OCI-LY7 (cell line): ENCODE measurements around the gene SMG6. TPM values are rescaled to one million over a fixed set of nuclear protein-coding genes. Genes with fewer than 3 reads are reported as not detected.

Experiments used
- Bru-seq: library from RNA; stranded (reverse); fragments of 400-500 nt; gene quantifications from one replicate; lab custom pipeline; 2021; lab: Mats Ljungman, UMichigan
- BruChase-seq, 2 experiments: library from RNA; stranded (reverse); fragments of 400-500 nt; gene quantifications; one replicate each; lab custom pipeline; 2021; lab: Mats Ljungman, UMichigan
- BruUV-seq: library from RNA; stranded (reverse); fragments of 400-500 nt; replicated peaks from 2 replicates; lab custom pipeline; 2021; lab: Mats Ljungman, UMichigan
- CTCF ChIA-PET: fragments of 300-600 bp; sonication (Branson Sonifier 250); formaldehyde crosslinking; loops from one replicate; lab custom pipeline; 2022; ENCODE audit warnings: antibody characterized with exemption; ENCODE audit not compliant: unreplicated experiment; lab: Charles Lee
- POLR2A ChIA-PET: fragments of 300-600 bp; sonication (Branson Sonifier 250); formaldehyde crosslinking; loops from one replicate; lab custom pipeline; 2022; ENCODE audit warnings: antibody characterized with exemption; lab: Charles Lee
- DNase-seq: peaks from one replicate; pipeline ENCODE4 v3.0.0-alpha.2; 2015; ENCODE audit warnings: low spot score
- H2AFZ ChIP-seq: fragments of 200-600 bp; sonication (generic), shearing (Covaris generic); 2 replicates; pipeline ENCODE4 v1.6.1; 2014; ENCODE audit warnings: mild to moderate bottlenecking, antibody characterized with exemption, low read length, moderate library complexity
- H3K27ac ChIP-seq: fragments of 200-600 bp; sonication (generic); 2 replicates; pipeline ENCODE4 v1.5.1; 2014; ENCODE audit warnings: mixed run types, low read depth, mild to moderate bottlenecking, moderate library complexity, low read length, inconsistent platforms; ENCODE audit not compliant: poor library complexity, severe bottlenecking
- H3K36me3 ChIP-seq: fragments of 200-600 bp; sonication (generic); 2 replicates; pipeline ENCODE4 v1.6.1; 2014; ENCODE audit warnings: mild to moderate bottlenecking, antibody characterized with exemption, low read length, moderate library complexity, mixed read lengths; ENCODE audit not compliant: insufficient read depth
- H3K4me1 ChIP-seq: fragments of 200-600 bp; sonication (generic); 2 replicates; pipeline ENCODE4 v1.5.1; 2014; ENCODE audit warnings: mild to moderate bottlenecking, low read length; ENCODE audit not compliant: insufficient read depth, poor library complexity, severe bottlenecking
- H3K4me2 ChIP-seq: fragments of 200-600 bp; sonication (generic); 2 replicates; pipeline ENCODE4 v1.6.1; 2014; ENCODE audit warnings: mild to moderate bottlenecking, low read length
- H3K4me3 ChIP-seq: fragments of 200-600 bp; sonication (generic); 2 replicates; pipeline ENCODE4 v1.5.1; 2014; ENCODE audit warnings: mild to moderate bottlenecking, low read depth, low read length; ENCODE audit not compliant: poor library complexity, severe bottlenecking
- H3K79me2 ChIP-seq: fragments of 200-600 bp; sonication (generic); 2 replicates; pipeline ENCODE4 v1.6.1; 2016; ENCODE audit warnings: low read depth, mild to moderate bottlenecking, low read length, moderate library complexity, mixed read lengths; ENCODE audit not compliant: insufficient read depth
- H3K9me2 ChIP-seq: fragments of 200-600 bp; sonication (generic); 2 replicates; pipeline ENCODE4 v1.6.1; 2016; ENCODE audit warnings: mild to moderate bottlenecking, low read length, mixed read lengths; ENCODE audit not compliant: insufficient read depth
- H3K9me3 ChIP-seq: fragments of 200-600 bp; sonication (generic); 2 replicates; pipeline ENCODE4 v1.6.1; 2014; ENCODE audit warnings: mild to moderate bottlenecking, mixed run types, low read length, mixed read lengths
- H4K20me1 ChIP-seq: fragments of 200-600 bp; sonication (generic); 2 replicates; pipeline ENCODE4 v1.6.1; 2014; ENCODE audit warnings: mild to moderate bottlenecking, antibody characterized with exemption, low read length, moderate library complexity, mixed read lengths; ENCODE audit not compliant: insufficient read depth
- CTCF ChIP-seq: fragments of 200-600 bp; sonication (generic); conservative IDR thresholded peaks from 2 replicates; pipeline ENCODE4 v1.5.1; 2014; ENCODE audit warnings: mild to moderate bottlenecking, antibody characterized with exemption, low read length, moderate library complexity, mixed read lengths
- EZH2phosphoT487 ChIP-seq: fragments of 200-600 bp; sonication (generic); IDR thresholded peaks from 2 replicates; pipeline ENCODE4 v1.6.1; 2018; ENCODE audit warnings: low read depth, borderline replicate concordance, mild to moderate bottlenecking, mixed run types, antibody characterized with exemption, low read length, moderate library complexity, mixed read lengths
- intact Hi-C: fragments of 100-400 bp; cut with micrococcal nuclease; formaldehyde crosslinking; loops from one replicate; pipeline ENCODE4 v1.10.0; 2022; ENCODE audit not compliant: unreplicated experiment
- long read RNA-seq: library from polyadenylated mRNA; stranded (forward); transcript quantifications from one replicate; pipeline ENCODE4 v2.0.0, GENCODE V29; 2022
- total RNA-seq, 2 experiments: library from RNA; depleted of rRNA in 1 of 2; stranded (reverse); fragments of >200 nt in 1 of 2; shearing (Covaris generic) in 1 of 2; gene quantifications; 2 replicates each; pipeline ENCODE4 v1.2.3, GENCODE V29; 2014 to 2022

The SMG6 gene
- 10.2 and 12.5 TPM in 2 replicates for total RNA-seq (2014; rRNA removed; shearing (Covaris generic))
- 17.8 and 18.8 TPM in 2 replicates for total RNA-seq (2022)
- Bru-seq, nascent RNA, result percentile 64 among the genes with signal in this experiment
- percentile 67 among the genes with signal in this experiment for BruChase-seq, experiment 1, labeled RNA remaining after a 6-hour chase
- percentile 64 among the genes with signal in this experiment for BruChase-seq, experiment 2, labeled RNA remaining after a 2-hour chase
- long read RNA-seq, full-length matches to known transcripts, result 7 of 12 reads
- long read RNA-seq, partial matches to known transcripts, result 3 of 12 reads
- long read RNA-seq, other reads (novel, unspliced or antisense), result 2 of 12 reads

GRCh38 chr17:2303204-2304188 lies at the start of gene SMG6, which contains the start of gene SRR:
SMG6 (minus strand) TSS chr17:2303785; CDS start chr17:2303720, 65 bp downstream.
SRR (plus strand) TSS chr17:2303950; CDS start chr17:2315561, 11,611 bp downstream.
- Histone ChIP-seq H3K9me3 (no peaks in the 10 kb centered on the region), H4K20me1 (no peaks in the 10 kb centered on the region), H3K4me2 (peak within 1 kb of the TSS; percentile 88), H3K9me2 (no peaks in the 10 kb centered on the region), H3K27ac (peak within 1 kb of the TSS; percentile 54), H3K4me3 (peak within 1 kb of the TSS; percentile 91), H3K36me3 (peaks cover 20% of the 10 kb centered on the region; the same call in 1 of the 2 replicates), H3K4me1 (peaks cover 16% of the 10 kb centered on the region), H3K79me2 (peaks cover 28% of the 10 kb centered on the region), H2AFZ (peak within 1 kb of the TSS; percentile 59; the same call in 1 of the 2 replicates)
- ChIA-PET CTCF (interaction anchor here (0.5 kb wide), 1 partner anchor 21 kb away, joined by 3 read pairs; no protein-coding TSS in a partner anchor), POLR2A (interaction anchor here (0.7 to 1.0 kb wide), 4 partner anchors 16 to 89 kb away, joined by 3 to 4 read pairs (median 4); no protein-coding TSS in a partner anchor)
- TF ChIP-seq CTCF, result no peak
- no peak for TF ChIP-seq EZH2phosphoT487
- intact Hi-C loops, result no loop called here
- no TSS peak for BruUV-seq
- peak; percentile 93 for DNase-seq

GRCh38 chr17:2351269-2351668 lies 47.7 kb upstream of the SMG6 start:
- ChIA-PET CTCF (no interaction called here), POLR2A (interaction anchor here (0.6 kb wide), 1 partner anchor 233 kb away, joined by 3 read pairs; no protein-coding TSS in a partner anchor)
- TF ChIP-seq CTCF, result no peak
- no peak for TF ChIP-seq EZH2phosphoT487
- no peak overlapping the region for H3K4me3 ChIP-seq
- H3K4me2 ChIP-seq, result no peak overlapping the region
- no peaks in the 10 kb centered on the region for H3K9me2 ChIP-seq
- no peaks in the 10 kb centered on the region for H4K20me1 ChIP-seq
- no peaks in the 10 kb centered on the region for H3K9me3 ChIP-seq
- intact Hi-C loops, result no loop called here
- no peaks in the 10 kb centered on the region for H3K36me3 ChIP-seq
- BruUV-seq, result no TSS peak
- DNase-seq, result no peak
- H2AFZ ChIP-seq, result no peak overlapping the region
- H3K4me1 ChIP-seq, result peaks cover 10% of the 10 kb centered on the region
- H3K27ac ChIP-seq, result no peak overlapping the region
- H3K79me2 ChIP-seq, result no peaks in the 10 kb centered on the region
